ENCODE data around the gene SLX4IP.

- TF ChIP-seq POLR2AphosphoS5 (IDR thresholded peaks at IDR 0.05; ENCODE audit: borderline replicate concordance, low read depth, low read length) = no peak
- no peak for TF ChIP-seq EZH2 (IDR thresholded peaks at IDR 0.05)
- no peak for TF ChIP-seq FOXP2 (optimal IDR thresholded peaks at IDR 0.05; ENCODE audit: control extremely low read depth, extremely low read length, insufficient read depth)
These were observed 53.4 kb downstream of the SLX4IP start for GRCh38 chr20:10488534-10488933.

Measured in SK-N-MC (cell line).